Activated naive CD4-positive, alpha-beta T cell treated with anti-CD3 and anti-CD28 coated beads for 36 hours (primary cell): Measurements from ENCODE around the gene IL36RN. TPM values are rescaled to one million over a fixed set of nuclear protein-coding genes. Genes with fewer than 3 reads are reported as not detected.

Source experiments
- CTCF ChIA-PET: fragments of 350-600 bp; sonication (Branson Sonifier 250); formaldehyde crosslinking; loops from one replicate; lab custom pipeline; 2021; ENCODE audit warnings: antibody characterized with exemption; lab: Charles Lee
- DNase-seq: peaks from one replicate; pipeline ENCODE4 v3.0.0-alpha.2; 2020
- H3K27ac Mint-ChIP-seq: one replicate; pipeline ENCODE4 v1.8.0; 2021; ENCODE audit warnings: mild to moderate bottlenecking, mixed read lengths
- H3K27me3 Mint-ChIP-seq: one replicate; pipeline ENCODE4 v1.8.0; 2021; ENCODE audit warnings: low read depth, mixed read lengths
- H3K36me3 Mint-ChIP-seq: one replicate; pipeline ENCODE4 v1.8.0; 2021; ENCODE audit warnings: low read depth, mixed read lengths
- H3K4me1 Mint-ChIP-seq: one replicate; pipeline ENCODE4 v1.8.0; 2021; ENCODE audit warnings: low read depth, mixed read lengths
- H3K4me3 Mint-ChIP-seq: one replicate; pipeline ENCODE4 v1.8.0; 2021; ENCODE audit warnings: mild to moderate bottlenecking, moderate library complexity, mixed read lengths
- H3K9me3 Mint-ChIP-seq: one replicate; pipeline ENCODE4 v1.8.0; 2021; ENCODE audit warnings: mixed read lengths
- intact Hi-C: fragments of 100-400 bp; cut with micrococcal nuclease; formaldehyde crosslinking; loops from one replicate; pipeline ENCODE4 v1.15.1; 2023
- total RNA-seq, 2 experiments: library from RNA; stranded (reverse); gene quantifications; one replicate each; pipeline ENCODE4 v1.2.3, GENCODE V29; 2021

Gene IL36RN
- total RNA-seq, 2 experiments from 2014 or later = not detected

- H3K4me3 Mint-ChIP-seq = no peak overlapping the region
- no peaks in the 10 kb centered on the region for H3K9me3 Mint-ChIP-seq
- no peak overlapping the region for H3K27ac Mint-ChIP-seq
- no peaks in the 10 kb centered on the region for H3K27me3 Mint-ChIP-seq
- no peak for DNase-seq
- no peaks in the 10 kb centered on the region for H3K36me3 Mint-ChIP-seq
- H3K4me1 Mint-ChIP-seq = peaks cover 10% of the 10 kb centered on the region
- CTCF ChIA-PET = interaction anchor here (2.7 kb wide), 1 partner anchor 25 kb away, joined by 11 read pairs; no protein-coding TSS in a partner anchor
- intact Hi-C loops = no loop called here
These were observed 53.4 kb downstream of the IL36RN start for GRCh38 chr2:113112441-113112840.

GRCh38 chr2:113112871-113113270 is 53.9 kb downstream of the IL36RN start:
- intact Hi-C loops = no loop called here
- Mint-ChIP-seq H3K4me3 (no peak overlapping the region), H3K36me3 (no peaks in the 10 kb centered on the region), H3K4me1 (peaks cover 12% of the 10 kb centered on the region), H3K9me3 (no peaks in the 10 kb centered on the region), H3K27ac (no peak overlapping the region), H3K27me3 (no peaks in the 10 kb centered on the region)
- CTCF ChIA-PET = interaction anchor here (1.3 to 2.7 kb wide), 2 partner anchors 24 to 86 kb away, joined by 5 to 11 read pairs; no protein-coding TSS in a partner anchor
- no peak for DNase-seq

GRCh38 chr2:113113807-113114206 is 54.8 kb downstream of the IL36RN start:
- Mint-ChIP-seq H3K27ac (no peak overlapping the region), H3K9me3 (no peaks in the 10 kb centered on the region), H3K4me3 (no peak overlapping the region), H3K4me1 (peaks cover 12% of the 10 kb centered on the region), H3K27me3 (no peaks in the 10 kb centered on the region), H3K36me3 (no peaks in the 10 kb centered on the region)
- intact Hi-C loops = no loop called here
- DNase-seq = no peak
- CTCF ChIA-PET = interaction anchor here (1.3 to 2.7 kb wide), 2 partner anchors 24 to 85 kb away, joined by 5 to 11 read pairs; no protein-coding TSS in a partner anchor

Other genes starting within 250 kb of the IL36RN start
- gene IL1B, start 222.4 kb upstream of the IL36RN start, total RNA-seq = not detected
- gene IL37, start 148.0 kb upstream of the IL36RN start, total RNA-seq = not detected
- gene IL36G, start 81.2 kb upstream of the IL36RN start, total RNA-seq = not detected
- not detected for gene IL36A, start 53.7 kb upstream of the IL36RN start, total RNA-seq
- not detected for gene IL36B, start 6.3 kb upstream of the IL36RN start, total RNA-seq
- not detected for gene IL1F10, start 8.8 kb downstream of the IL36RN start, total RNA-seq
- gene IL1RN, start 68.4 kb downstream of the IL36RN start, total RNA-seq = 1 to 10 TPM in 1 of 2 experiments, under 1 TPM in 1; 0.77 to 1.2 TPM
- 10 to 100 TPM; 85.9 to 87.4 TPM for gene PSD4, start 114.8 kb downstream of the IL36RN start, total RNA-seq
- 1 to 10 TPM; 2.0 to 2.8 TPM for gene PAX8, start 219.7 kb downstream of the IL36RN start, total RNA-seq